ENCODE data around the gene TRPM4.
"Not testable (repeated sequence)": the region's sequence is repeated elsewhere in the genome, so short reads cannot be mapped to it uniquely, and the experiment has no call there.

The TRPM4 gene

DNA sequence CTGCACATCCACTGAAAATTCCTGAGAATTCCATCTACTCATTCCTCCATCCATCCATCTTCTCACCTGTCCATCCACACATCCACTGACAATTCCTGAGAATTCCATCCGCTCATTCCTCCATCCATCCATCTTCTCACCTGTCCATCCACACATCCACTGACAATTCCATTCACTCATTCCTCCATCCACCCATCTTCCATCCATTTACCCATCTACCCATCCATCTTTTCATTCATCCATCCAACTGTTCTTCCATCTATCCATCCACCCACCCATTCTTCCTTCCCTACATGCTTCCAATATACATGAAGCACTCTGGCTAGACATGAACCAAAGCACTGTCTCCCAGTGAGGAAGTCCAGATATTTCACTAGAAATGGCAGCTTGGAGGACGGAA lies 15.6 kb downstream of the TRPM4 start:
- Histone ChIP-seq H3K9ac (ENCODE audit: low read depth, low read length) (no peak overlapping the region), H3K4me1 (ENCODE audit: insufficient read depth, low read length) (no peaks in the 10 kb centered on the region), H3K9me3 (ENCODE audit: control insufficient read depth, insufficient read depth, low read length) (no peaks in the 10 kb centered on the region), H3K36me3 (ENCODE audit: insufficient read depth, low read length) (no peaks in the 10 kb centered on the region)

GRCh38 chr19:49180659-49181058 lies 23.1 kb downstream of the TRPM4 start:
- H3K36me3 ChIP-seq (ENCODE audit: insufficient read depth, low read length) = no peaks in the 10 kb centered on the region
- H3K9ac ChIP-seq (ENCODE audit: low read depth, low read length) = no peak overlapping the region
- H3K9me3 ChIP-seq (ENCODE audit: control insufficient read depth, insufficient read depth, low read length) = no peaks in the 10 kb centered on the region
- H3K4me1 ChIP-seq (ENCODE audit: insufficient read depth, low read length) = no peaks in the 10 kb centered on the region

DNA sequence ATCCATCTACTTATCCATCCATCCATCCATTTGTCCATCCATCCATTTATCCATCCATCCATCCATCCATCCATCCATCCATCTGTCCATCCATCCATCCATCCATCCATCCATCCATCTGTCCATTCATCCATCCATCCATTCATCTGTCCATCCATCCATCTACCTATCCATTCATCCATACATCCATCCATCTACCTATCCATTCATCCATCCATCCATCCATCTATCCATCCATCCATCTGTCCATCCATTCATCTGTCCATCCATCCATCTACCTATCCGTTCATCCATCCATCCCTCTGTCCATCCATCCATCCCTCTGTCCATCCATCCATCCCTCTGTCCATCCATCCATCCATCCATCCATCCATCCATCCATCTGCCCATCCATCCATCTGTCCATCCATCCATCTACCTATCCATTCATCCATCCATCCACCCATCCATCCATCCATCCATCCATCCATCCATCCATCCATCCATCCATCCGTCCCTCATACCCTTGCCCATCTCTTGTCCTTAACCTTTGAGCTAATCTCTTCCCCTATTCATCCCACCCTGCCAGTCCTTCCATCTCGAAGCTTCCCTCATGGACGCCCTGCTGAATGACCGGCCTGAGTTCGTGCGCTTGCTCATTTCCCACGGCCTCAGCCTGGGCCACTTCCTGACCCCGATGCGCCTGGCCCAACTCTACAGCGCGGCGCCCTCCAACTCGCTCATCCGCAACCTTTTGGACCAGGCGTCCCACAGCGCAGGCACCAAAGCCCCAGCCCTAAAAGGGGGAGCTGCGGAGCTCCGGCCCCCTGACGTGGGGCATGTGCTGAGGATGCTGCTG lies 24.6 kb downstream of the TRPM4 start:
- not testable (repeated sequence) for H3K4me1 ChIP-seq (ENCODE audit: insufficient read depth, low read length); H3K36me3 ChIP-seq (ENCODE audit: insufficient read depth, low read length); H3K9ac ChIP-seq (ENCODE audit: low read depth, low read length); H3K9me3 ChIP-seq (ENCODE audit: control insufficient read depth, insufficient read depth, low read length)

- H3K9me3 ChIP-seq (ENCODE audit: control insufficient read depth, insufficient read depth, low read length) = no peaks in the 10 kb centered on the region
- H3K9ac ChIP-seq (ENCODE audit: low read depth, low read length) = no peak overlapping the region
- no peaks in the 10 kb centered on the region for H3K4me1 ChIP-seq (ENCODE audit: insufficient read depth, low read length)
- H3K36me3 ChIP-seq (ENCODE audit: insufficient read depth, low read length) = no peaks in the 10 kb centered on the region
Measured at GRCh38 chr19:49182848-49183375, 25.3 kb downstream of the TRPM4 start.

DNA sequence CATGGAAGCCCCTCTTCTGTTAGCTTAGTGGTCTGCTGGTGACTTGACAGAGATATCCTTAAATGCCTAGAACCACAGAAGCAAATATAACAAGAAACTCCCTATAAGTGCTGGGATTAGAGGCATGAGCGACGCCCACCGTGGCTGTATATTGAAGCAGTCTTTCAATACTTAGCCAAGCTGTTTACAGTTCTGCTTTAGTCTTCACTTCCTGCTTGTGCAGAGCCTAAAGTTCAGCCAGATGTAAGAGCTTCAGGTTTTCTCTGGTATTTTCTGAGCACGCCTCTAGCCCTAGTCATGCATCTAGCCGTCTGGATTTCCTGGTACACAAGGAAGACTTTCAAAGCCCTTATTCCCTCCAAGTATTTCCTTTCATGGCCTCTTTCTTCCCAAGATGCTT lies 28.5 kb downstream of the TRPM4 start:
- no peaks in the 10 kb centered on the region for H3K36me3 ChIP-seq (ENCODE audit: insufficient read depth, low read length)
- no peaks in the 10 kb centered on the region; the same call in 1 of the 2 replicates for H3K9me3 ChIP-seq (ENCODE audit: control insufficient read depth, insufficient read depth, low read length)
- H3K4me1 ChIP-seq (ENCODE audit: insufficient read depth, low read length) = no peaks in the 10 kb centered on the region
- no peak overlapping the region for H3K9ac ChIP-seq (ENCODE audit: low read depth, low read length)

DNA sequence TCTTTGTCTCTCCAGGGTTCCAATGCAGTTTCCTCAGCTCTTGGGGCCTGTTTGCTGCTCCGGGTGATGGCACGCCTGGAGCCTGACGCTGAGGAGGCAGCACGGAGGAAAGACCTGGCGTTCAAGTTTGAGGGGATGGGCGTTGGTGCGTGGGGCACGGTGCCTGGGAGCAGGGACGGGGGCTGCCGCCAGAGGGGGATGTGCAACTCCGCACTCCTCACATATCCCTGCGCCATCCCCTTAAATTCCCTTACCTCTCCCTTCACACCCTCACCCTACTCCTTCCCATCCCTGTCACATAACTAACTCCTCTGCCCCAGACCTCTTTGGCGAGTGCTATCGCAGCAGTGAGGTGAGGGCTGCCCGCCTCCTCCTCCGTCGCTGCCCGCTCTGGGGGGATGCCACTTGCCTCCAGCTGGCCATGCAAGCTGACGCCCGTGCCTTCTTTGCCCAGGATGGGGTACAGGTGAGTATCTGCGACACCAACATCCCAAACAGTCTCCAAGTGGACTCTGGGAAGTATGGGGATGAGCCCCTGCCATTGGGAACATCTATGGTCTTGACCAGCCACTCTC lies 31.1 kb downstream of the TRPM4 start:
- H3K4me1 ChIP-seq (ENCODE audit: insufficient read depth, low read length) = no peaks in the 10 kb centered on the region
- H3K36me3 ChIP-seq (ENCODE audit: insufficient read depth, low read length) = no peaks in the 10 kb centered on the region
- H3K9ac ChIP-seq (ENCODE audit: low read depth, low read length) = no peak overlapping the region
- no peaks in the 10 kb centered on the region; the same call in 1 of the 2 replicates for H3K9me3 ChIP-seq (ENCODE audit: control insufficient read depth, insufficient read depth, low read length)

- no peaks in the 10 kb centered on the region; the same call in 1 of the 2 replicates for H3K9me3 ChIP-seq (ENCODE audit: control insufficient read depth, insufficient read depth, low read length)
- H3K9ac ChIP-seq (ENCODE audit: low read depth, low read length) = no peak overlapping the region
- H3K36me3 ChIP-seq (ENCODE audit: insufficient read depth, low read length) = no peaks in the 10 kb centered on the region
- H3K4me1 ChIP-seq (ENCODE audit: insufficient read depth, low read length) = no peaks in the 10 kb centered on the region
Measured at GRCh38 chr19:49189259-49189658, 31.7 kb downstream of the TRPM4 start.

DNA sequence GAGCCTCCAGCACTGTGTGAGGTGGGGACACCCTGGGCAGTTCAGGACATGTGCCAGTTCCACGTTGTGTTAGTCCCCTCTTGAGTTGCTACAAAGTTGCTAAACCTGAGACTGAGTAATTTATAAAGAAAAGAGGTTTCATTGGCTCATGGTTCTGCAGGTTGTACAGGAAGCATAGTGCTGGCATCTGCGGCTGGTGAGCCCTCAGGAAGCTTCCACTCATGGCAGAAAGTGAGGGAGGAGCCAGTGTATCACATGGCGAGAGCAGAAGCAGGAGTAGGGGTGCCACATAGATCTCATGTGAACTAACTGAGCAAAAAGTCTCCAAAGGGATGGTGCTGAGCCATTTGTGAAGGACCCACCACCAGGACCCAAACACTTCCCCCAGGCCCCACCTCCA lies 33.2 kb downstream of the TRPM4 start:
- Histone ChIP-seq H3K9ac (ENCODE audit: low read depth, low read length) (no peak overlapping the region), H3K36me3 (ENCODE audit: insufficient read depth, low read length) (no peaks in the 10 kb centered on the region), H3K4me1 (ENCODE audit: insufficient read depth, low read length) (no peaks in the 10 kb centered on the region), H3K9me3 (ENCODE audit: control insufficient read depth, insufficient read depth, low read length) (no peaks in the 10 kb centered on the region; the same call in 1 of the 2 replicates)

- no peaks in the 10 kb centered on the region for H3K4me1 ChIP-seq (ENCODE audit: insufficient read depth, low read length)
- H3K9ac ChIP-seq (ENCODE audit: low read depth, low read length) = no peak overlapping the region
- H3K9me3 ChIP-seq (ENCODE audit: control insufficient read depth, insufficient read depth, low read length) = no peaks in the 10 kb centered on the region; the same call in 1 of the 2 replicates
- no peaks in the 10 kb centered on the region for H3K36me3 ChIP-seq (ENCODE audit: insufficient read depth, low read length)
Measured at GRCh38 chr19:49193822-49194394, 36.3 kb downstream of the TRPM4 start.

GRCh38 chr19:49194408-49194807 lies 36.8 kb downstream of the TRPM4 start:
- H3K9ac ChIP-seq (ENCODE audit: low read depth, low read length) = no peak overlapping the region
- H3K4me1 ChIP-seq (ENCODE audit: insufficient read depth, low read length) = no peaks in the 10 kb centered on the region
- H3K36me3 ChIP-seq (ENCODE audit: insufficient read depth, low read length) = no peaks in the 10 kb centered on the region
- H3K9me3 ChIP-seq (ENCODE audit: control insufficient read depth, insufficient read depth, low read length) = no peaks in the 10 kb centered on the region; the same call in 1 of the 2 replicates

- no peaks in the 10 kb centered on the region for H3K36me3 ChIP-seq (ENCODE audit: insufficient read depth, low read length)
Measured at GRCh38 chr19:49196527-49197240, 39.1 kb downstream of the TRPM4 start.

GRCh38 chr19:49200238-49200862 lies 42.8 kb downstream of the TRPM4 start:
- H3K9me3 ChIP-seq (ENCODE audit: control insufficient read depth, insufficient read depth, low read length) = no peaks in the 10 kb centered on the region
- no peaks in the 10 kb centered on the region for H3K4me1 ChIP-seq (ENCODE audit: insufficient read depth, low read length)
- no peaks in the 10 kb centered on the region for H3K36me3 ChIP-seq (ENCODE audit: insufficient read depth, low read length)
- H3K9ac ChIP-seq (ENCODE audit: low read depth, low read length) = no peak overlapping the region

More at GRCh38 chr19:49196527-49197240, 39.1 kb downstream of the TRPM4 start:
- Histone ChIP-seq H3K9ac (ENCODE audit: low read depth, low read length) (no peak overlapping the region), H3K9me3 (ENCODE audit: control insufficient read depth, insufficient read depth, low read length) (no peaks in the 10 kb centered on the region), H3K4me1 (ENCODE audit: insufficient read depth, low read length) (no peaks in the 10 kb centered on the region)

- no peaks in the 10 kb centered on the region for H3K36me3 ChIP-seq (ENCODE audit: insufficient read depth, low read length)
- no peaks in the 10 kb centered on the region for H3K9me3 ChIP-seq (ENCODE audit: control insufficient read depth, insufficient read depth, low read length)
- H3K4me1 ChIP-seq (ENCODE audit: insufficient read depth, low read length) = no peaks in the 10 kb centered on the region
- no peak overlapping the region for H3K9ac ChIP-seq (ENCODE audit: low read depth, low read length)
Measured at GRCh38 chr19:49201042-49201441, 43.5 kb downstream of the TRPM4 start.

GRCh38 chr19:49205114-49205513 lies 47.5 kb downstream of the TRPM4 start:
- H3K9me3 ChIP-seq (ENCODE audit: control insufficient read depth, insufficient read depth, low read length) = no peaks in the 10 kb centered on the region
- no peaks in the 10 kb centered on the region for H3K36me3 ChIP-seq (ENCODE audit: insufficient read depth, low read length)
- no peak overlapping the region for H3K9ac ChIP-seq (ENCODE audit: low read depth, low read length)
- no peaks in the 10 kb centered on the region for H3K4me1 ChIP-seq (ENCODE audit: insufficient read depth, low read length)

All from ES-I3 (cell line).